ENCODE results near the gene TCF4. TPM values are rescaled to one million over a fixed set of nuclear protein-coding genes. Genes with fewer than 3 reads are reported as not detected.
"Not testable (repeated sequence)": the region's sequence is repeated elsewhere in the genome, so short reads cannot be mapped to it uniquely, and the experiment has no call there.

Gene TCF4
- total RNA-seq, 2 experiments from 2014 or later: 75.9 to 76.0 TPM

DNA sequence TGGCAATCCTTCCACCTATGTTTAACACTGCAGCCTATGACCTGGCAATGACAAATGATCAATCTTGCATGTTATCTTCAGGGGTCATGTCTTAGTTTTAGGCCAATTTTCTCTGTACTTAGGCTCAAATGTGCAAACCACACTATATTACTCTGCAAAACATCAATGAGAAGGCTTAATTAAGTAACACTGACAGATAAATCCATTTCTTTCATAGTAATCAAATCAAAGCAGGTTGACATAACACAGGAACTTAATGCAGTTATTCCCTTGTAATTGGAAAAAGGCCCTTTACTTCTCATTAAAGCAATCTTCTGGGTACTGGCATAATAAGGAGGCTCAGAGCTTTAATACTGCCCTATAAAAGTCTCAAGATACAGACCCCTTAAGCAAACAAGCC is 114.4 kb downstream of the TCF4 start:
- Histone ChIP-seq H3K9me2 (ENCODE audit: insufficient read depth, low read length) (no peaks in the 10 kb centered on the region; the same call in 1 of the 2 replicates), H2AFZ (ENCODE audit: low read length) (no peak overlapping the region), H3K4me2 (ENCODE audit: low read length) (no peak overlapping the region), H3K4me1 (ENCODE audit: insufficient read depth, low read length, poor library complexity, severe bottlenecking) (peaks cover 11% of the 10 kb centered on the region), H3K36me3 (ENCODE audit: insufficient read depth, low read length) (no peaks in the 10 kb centered on the region; the same call in 1 of the 2 replicates), H4K20me1 (ENCODE audit: insufficient read depth, low read length) (no peaks in the 10 kb centered on the region), H3K27ac (ENCODE audit: low read depth, low read length, poor library complexity, severe bottlenecking) (no peak overlapping the region), H3K9me3 (ENCODE audit: low read length) (no peaks in the 10 kb centered on the region), H3K79me2 (ENCODE audit: insufficient read depth, low read depth, low read length) (peaks cover 18% of the 10 kb centered on the region; the same call in 1 of the 2 replicates), H3K4me3 (ENCODE audit: low read depth, low read length, poor library complexity, severe bottlenecking) (no peak overlapping the region)
- POLR2A ChIA-PET: no interaction called here
- intact Hi-C loops (cut with micrococcal nuclease; ENCODE audit: unreplicated experiment): no loop called here
- CTCF ChIA-PET (ENCODE audit: unreplicated experiment): no interaction called here
- BruUV-seq (replicated peaks): no TSS peak
- DNase-seq (ENCODE audit: low spot score): no peak
- TF ChIP-seq, protein P1, sequence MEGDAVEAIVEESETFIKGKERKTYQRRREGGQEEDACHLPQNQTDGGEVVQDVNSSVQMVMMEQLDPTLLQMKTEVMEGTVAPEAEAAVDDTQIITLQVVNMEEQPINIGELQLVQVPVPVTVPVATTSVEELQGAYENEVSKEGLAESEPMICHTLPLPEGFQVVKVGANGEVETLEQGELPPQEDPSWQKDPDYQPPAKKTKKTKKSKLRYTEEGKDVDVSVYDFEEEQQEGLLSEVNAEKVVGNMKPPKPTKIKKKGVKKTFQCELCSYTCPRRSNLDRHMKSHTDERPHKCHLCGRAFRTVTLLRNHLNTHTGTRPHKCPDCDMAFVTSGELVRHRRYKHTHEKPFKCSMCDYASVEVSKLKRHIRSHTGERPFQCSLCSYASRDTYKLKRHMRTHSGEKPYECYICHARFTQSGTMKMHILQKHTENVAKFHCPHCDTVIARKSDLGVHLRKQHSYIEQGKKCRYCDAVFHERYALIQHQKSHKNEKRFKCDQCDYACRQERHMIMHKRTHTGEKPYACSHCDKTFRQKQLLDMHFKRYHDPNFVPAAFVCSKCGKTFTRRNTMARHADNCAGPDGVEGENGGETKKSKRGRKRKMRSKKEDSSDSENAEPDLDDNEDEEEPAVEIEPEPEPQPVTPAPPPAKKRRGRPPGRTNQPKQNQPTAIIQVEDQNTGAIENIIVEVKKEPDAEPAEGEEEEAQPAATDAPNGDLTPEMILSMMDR (conservative IDR thresholded peaks at IDR 0.05; ENCODE audit: low read length): no peak
- no peak for TF ChIP-seq EZH2phosphoT487 (IDR thresholded peaks at IDR 0.05; ENCODE audit: borderline replicate concordance, low read depth, low read length)

DNA sequence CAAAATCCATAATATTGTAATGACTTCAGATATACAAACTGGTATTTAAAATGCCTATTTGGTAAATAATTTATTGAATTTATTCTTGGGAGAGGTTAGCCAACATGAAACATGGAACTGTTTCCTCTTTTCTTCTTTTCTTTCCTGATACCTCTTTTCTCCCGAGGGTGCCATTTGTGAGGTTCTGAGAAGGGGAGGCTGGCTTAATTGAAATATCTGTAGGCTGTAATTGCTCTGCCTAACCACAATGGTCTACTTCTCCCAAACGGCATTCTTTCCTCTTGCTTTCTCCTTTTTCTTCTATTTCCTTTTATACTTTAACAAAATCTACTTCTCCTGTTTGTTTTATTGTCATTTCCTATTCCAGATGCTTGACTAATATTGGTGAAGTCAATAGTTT is 114.9 kb downstream of the TCF4 start:
- no peak overlapping the region for H3K4me2 ChIP-seq (ENCODE audit: low read length)
- TF ChIP-seq EZH2phosphoT487 (IDR thresholded peaks at IDR 0.05; ENCODE audit: borderline replicate concordance, low read depth, low read length): no peak
- H3K79me2 ChIP-seq (ENCODE audit: insufficient read depth, low read depth, low read length): peaks cover 13% of the 10 kb centered on the region; the same call in 1 of the 2 replicates
- H3K4me3 ChIP-seq (ENCODE audit: low read depth, low read length, poor library complexity, severe bottlenecking): no peak overlapping the region
- H3K36me3 ChIP-seq (ENCODE audit: insufficient read depth, low read length): no peaks in the 10 kb centered on the region; the same call in 1 of the 2 replicates
- H3K4me1 ChIP-seq (ENCODE audit: insufficient read depth, low read length, poor library complexity, severe bottlenecking): peaks cover 8% of the 10 kb centered on the region
- BruUV-seq (replicated peaks): no TSS peak
- no peak overlapping the region for H3K27ac ChIP-seq (ENCODE audit: low read depth, low read length, poor library complexity, severe bottlenecking)
- no peaks in the 10 kb centered on the region for H4K20me1 ChIP-seq (ENCODE audit: insufficient read depth, low read length)
- no peaks in the 10 kb centered on the region; the same call in 1 of the 2 replicates for H3K9me2 ChIP-seq (ENCODE audit: insufficient read depth, low read length)
- POLR2A ChIA-PET: no interaction called here
- no peak overlapping the region for H2AFZ ChIP-seq (ENCODE audit: low read length)
- intact Hi-C loops (cut with micrococcal nuclease; ENCODE audit: unreplicated experiment): no loop called here
- CTCF ChIA-PET (ENCODE audit: unreplicated experiment): no interaction called here
- no peak for DNase-seq (ENCODE audit: low spot score)
- H3K9me3 ChIP-seq (ENCODE audit: low read length): no peaks in the 10 kb centered on the region

DNA sequence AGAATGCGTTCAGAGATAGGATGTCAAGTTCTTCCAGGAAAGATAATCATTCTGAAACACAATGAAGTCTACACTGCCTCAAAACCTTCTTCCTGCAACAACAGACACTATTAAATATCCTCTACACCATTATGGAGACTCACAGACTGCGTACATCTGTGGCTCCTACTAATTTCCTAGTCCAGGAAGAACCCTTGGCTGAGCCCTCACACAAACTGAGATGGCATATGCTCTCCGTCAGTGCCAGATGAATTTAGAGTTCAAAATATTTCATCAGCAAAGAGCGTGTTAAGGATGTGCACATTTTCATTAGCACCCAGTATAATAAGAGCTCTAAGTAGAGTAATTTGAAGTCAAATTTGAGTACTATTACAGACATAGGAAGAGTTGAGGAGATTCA is 117.2 kb downstream of the TCF4 start:
- no peaks in the 10 kb centered on the region for H4K20me1 ChIP-seq (ENCODE audit: insufficient read depth, low read length)
- intact Hi-C loops (cut with micrococcal nuclease; ENCODE audit: unreplicated experiment): no loop called here
- DNase-seq (ENCODE audit: low spot score): no peak
- ChIA-PET POLR2A (interaction anchor here (0.6 to 2.4 kb wide), 3 partner anchors 9 to 1152 kb away, joined by 3 to 9 read pairs (median 3); no protein-coding TSS in a partner anchor), CTCF (ENCODE audit: unreplicated experiment) (no interaction called here)
- no peaks in the 10 kb centered on the region for H3K9me3 ChIP-seq (ENCODE audit: low read length)
- no peaks in the 10 kb centered on the region; the same call in 1 of the 2 replicates for H3K36me3 ChIP-seq (ENCODE audit: insufficient read depth, low read length)
- TF ChIP-seq, protein P1 (conservative IDR thresholded peaks at IDR 0.05; ENCODE audit: low read length): no peak
- TF ChIP-seq EZH2phosphoT487 (IDR thresholded peaks at IDR 0.05; ENCODE audit: borderline replicate concordance, low read depth, low read length): no peak
- H3K27ac ChIP-seq (ENCODE audit: low read depth, low read length, poor library complexity, severe bottlenecking): no peak overlapping the region
- no peak overlapping the region for H3K4me3 ChIP-seq (ENCODE audit: low read depth, low read length, poor library complexity, severe bottlenecking)
- no TSS peak for BruUV-seq (replicated peaks)
- H3K4me1 ChIP-seq (ENCODE audit: insufficient read depth, low read length, poor library complexity, severe bottlenecking): peaks cover 20% of the 10 kb centered on the region
- peaks cover 11% of the 10 kb centered on the region; the same call in 1 of the 2 replicates for H3K79me2 ChIP-seq (ENCODE audit: insufficient read depth, low read depth, low read length)
- no peak overlapping the region for H2AFZ ChIP-seq (ENCODE audit: low read length)
- H3K4me2 ChIP-seq (ENCODE audit: low read length): no peak overlapping the region
- no peaks in the 10 kb centered on the region; the same call in 1 of the 2 replicates for H3K9me2 ChIP-seq (ENCODE audit: insufficient read depth, low read length)

DNA sequence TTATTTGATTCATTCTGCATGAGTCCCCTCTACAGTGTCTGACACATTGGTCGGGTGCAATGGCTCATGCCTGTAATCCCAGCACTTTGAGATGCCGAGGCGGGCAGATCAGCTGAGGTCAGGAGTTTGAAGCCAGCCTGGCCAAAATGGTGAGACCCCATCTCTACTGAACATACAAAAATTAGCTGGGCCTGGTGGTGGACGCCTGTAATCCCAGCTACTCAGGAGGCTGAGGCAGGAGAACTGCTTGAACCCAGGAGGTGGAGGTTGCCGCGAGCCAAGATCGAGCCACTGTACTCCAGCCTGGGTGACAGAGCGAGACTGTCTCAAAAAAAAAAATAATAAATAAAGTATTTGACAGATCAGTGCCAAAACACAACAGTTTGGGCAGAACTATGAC is 118.9 kb downstream of the TCF4 start:
- CTCF ChIA-PET (ENCODE audit: unreplicated experiment): not testable (repeated sequence)

More for the DNA sequence above, 118.9 kb downstream of the TCF4 start:
- intact Hi-C loops (cut with micrococcal nuclease; ENCODE audit: unreplicated experiment): loop anchor here (5.0 kb wide), 1 partner anchor 47 kb away; no protein-coding TSS in a partner anchor
- peaks cover 37% of the 10 kb centered on the region for H3K4me1 ChIP-seq (ENCODE audit: insufficient read depth, low read length, poor library complexity, severe bottlenecking)
- H4K20me1 ChIP-seq (ENCODE audit: insufficient read depth, low read length); H2AFZ ChIP-seq (ENCODE audit: low read length); H3K4me2 ChIP-seq (ENCODE audit: low read length); H3K36me3 ChIP-seq (ENCODE audit: insufficient read depth, low read length); H3K9me3 ChIP-seq (ENCODE audit: low read length); H3K27ac ChIP-seq (ENCODE audit: low read depth, low read length, poor library complexity, severe bottlenecking); BruUV-seq (replicated peaks); DNase-seq (ENCODE audit: low spot score); H3K4me3 ChIP-seq (ENCODE audit: low read depth, low read length, poor library complexity, severe bottlenecking); H3K9me2 ChIP-seq (ENCODE audit: insufficient read depth, low read length): not testable (repeated sequence)
- H3K79me2 ChIP-seq (ENCODE audit: insufficient read depth, low read depth, low read length): peaks cover 27% of the 10 kb centered on the region
- POLR2A ChIA-PET: interaction anchor here (0.7 kb wide), 1 partner anchor 16 kb away, joined by 3 read pairs; no protein-coding TSS in a partner anchor

All from OCI-LY7 (cell line).